ENCODE data around the gene STX16. TPM values are rescaled to one million over a fixed set of nuclear protein-coding genes. Genes with fewer than 3 reads are reported as not detected.

The STX16 gene
- total RNA-seq, 1 experiment from 2014 or later, result 97.0 TPM

- no peaks in the 10 kb centered on the region for H3K27me3 ChIP-seq (replicated peaks; ENCODE audit: control insufficient read depth, insufficient read depth, low read length)
- H3K4me3 ChIP-seq (ENCODE audit: low read depth, low read length), result no peak overlapping the region
- POLR2A ChIA-PET, result no interaction called here
- H3K9me3 ChIP-seq, result no peaks in the 10 kb centered on the region
- H3K27ac Mint-ChIP-seq (ENCODE audit: unreplicated experiment), result no peak overlapping the region
- CTCF ChIA-PET, result interaction anchor here (0.6 kb wide), 1 partner anchor 1354 kb away, joined by 3 read pairs; no protein-coding TSS in a partner anchor
- H3K4me1 ChIP-seq, result no peaks in the 10 kb centered on the region
- TF ChIP-seq, protein P1, sequence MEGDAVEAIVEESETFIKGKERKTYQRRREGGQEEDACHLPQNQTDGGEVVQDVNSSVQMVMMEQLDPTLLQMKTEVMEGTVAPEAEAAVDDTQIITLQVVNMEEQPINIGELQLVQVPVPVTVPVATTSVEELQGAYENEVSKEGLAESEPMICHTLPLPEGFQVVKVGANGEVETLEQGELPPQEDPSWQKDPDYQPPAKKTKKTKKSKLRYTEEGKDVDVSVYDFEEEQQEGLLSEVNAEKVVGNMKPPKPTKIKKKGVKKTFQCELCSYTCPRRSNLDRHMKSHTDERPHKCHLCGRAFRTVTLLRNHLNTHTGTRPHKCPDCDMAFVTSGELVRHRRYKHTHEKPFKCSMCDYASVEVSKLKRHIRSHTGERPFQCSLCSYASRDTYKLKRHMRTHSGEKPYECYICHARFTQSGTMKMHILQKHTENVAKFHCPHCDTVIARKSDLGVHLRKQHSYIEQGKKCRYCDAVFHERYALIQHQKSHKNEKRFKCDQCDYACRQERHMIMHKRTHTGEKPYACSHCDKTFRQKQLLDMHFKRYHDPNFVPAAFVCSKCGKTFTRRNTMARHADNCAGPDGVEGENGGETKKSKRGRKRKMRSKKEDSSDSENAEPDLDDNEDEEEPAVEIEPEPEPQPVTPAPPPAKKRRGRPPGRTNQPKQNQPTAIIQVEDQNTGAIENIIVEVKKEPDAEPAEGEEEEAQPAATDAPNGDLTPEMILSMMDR (IDR thresholded peaks at IDR 0.05; ENCODE audit: insufficient read depth in 1 of 2, low read depth in 1 of 2, low read length in 1 of 2, severe bottlenecking in 1 of 2, unreplicated experiment in 1 of 2), result no peak
- H3K27me3 Mint-ChIP-seq (ENCODE audit: insufficient read depth, unreplicated experiment), result no peaks in the 10 kb centered on the region
- intact Hi-C loops (cut with micrococcal nuclease; ENCODE audit: unreplicated experiment), result no loop called here
- peaks cover 5% of the 10 kb centered on the region for H3K36me3 Mint-ChIP-seq (ENCODE audit: insufficient read depth, unreplicated experiment)
- no peak for DNase-seq
- H3K9me3 Mint-ChIP-seq (ENCODE audit: unreplicated experiment), result no peaks in the 10 kb centered on the region
- H3K4me3 Mint-ChIP-seq (ENCODE audit: unreplicated experiment), result no peak overlapping the region
- no peaks in the 10 kb centered on the region for H3K4me1 Mint-ChIP-seq (ENCODE audit: low read depth, unreplicated experiment)
- no TSS peak for BruUV-seq (replicated peaks)
- peaks cover 1% of the 10 kb centered on the region; the same call in 1 of the 2 replicates for H3K36me3 ChIP-seq (ENCODE audit: control insufficient read depth, insufficient read depth, low read length)
Observed at GRCh38 chr20:58699623-58700107, 48.6 kb downstream of the STX16 start.

GRCh38 chr20:58700121-58700821 is 49.2 kb downstream of the STX16 start:
- DNase-seq, result no peak
- no peaks in the 10 kb centered on the region for H3K9me3 Mint-ChIP-seq (ENCODE audit: unreplicated experiment)
- Histone ChIP-seq H3K27me3 (replicated peaks; ENCODE audit: control insufficient read depth, insufficient read depth, low read length) (no peaks in the 10 kb centered on the region), H3K36me3 (ENCODE audit: control insufficient read depth, insufficient read depth, low read length) (peaks cover 1% of the 10 kb centered on the region; the same call in 1 of the 2 replicates), H3K4me1 (no peaks in the 10 kb centered on the region), H3K9me3 (no peaks in the 10 kb centered on the region), H3K4me3 (ENCODE audit: low read depth, low read length) (no peak overlapping the region)
- no peaks in the 10 kb centered on the region for H3K4me1 Mint-ChIP-seq (ENCODE audit: low read depth, unreplicated experiment)
- TF ChIP-seq, protein P1 (IDR thresholded peaks at IDR 0.05; ENCODE audit: insufficient read depth in 1 of 2, low read depth in 1 of 2, low read length in 1 of 2, severe bottlenecking in 1 of 2, unreplicated experiment in 1 of 2), result no peak
- peaks cover 5% of the 10 kb centered on the region for H3K36me3 Mint-ChIP-seq (ENCODE audit: insufficient read depth, unreplicated experiment)
- no peak overlapping the region for H3K27ac Mint-ChIP-seq (ENCODE audit: unreplicated experiment)
- no TSS peak for BruUV-seq (replicated peaks)
- no peaks in the 10 kb centered on the region for H3K27me3 Mint-ChIP-seq (ENCODE audit: insufficient read depth, unreplicated experiment)
- POLR2A ChIA-PET, result no interaction called here
- CTCF ChIA-PET, result interaction anchor here (0.6 kb wide), 1 partner anchor 1355 kb away, joined by 3 read pairs; no protein-coding TSS in a partner anchor
- no peak overlapping the region for H3K4me3 Mint-ChIP-seq (ENCODE audit: unreplicated experiment)
- intact Hi-C loops (cut with micrococcal nuclease; ENCODE audit: unreplicated experiment), result no loop called here

- peaks cover 5% of the 10 kb centered on the region for H3K36me3 Mint-ChIP-seq (ENCODE audit: insufficient read depth, unreplicated experiment)
- H3K4me1 ChIP-seq, result no peaks in the 10 kb centered on the region
Observed at GRCh38 chr20:58700823-58701222, 49.7 kb downstream of the STX16 start.

More at GRCh38 chr20:58700823-58701222, 49.7 kb downstream of the STX16 start:
- ChIA-PET POLR2A (no interaction called here), CTCF (no interaction called here)
- TF ChIP-seq, protein P1 (IDR thresholded peaks at IDR 0.05; ENCODE audit: insufficient read depth in 1 of 2, low read depth in 1 of 2, low read length in 1 of 2, severe bottlenecking in 1 of 2, unreplicated experiment in 1 of 2), result no peak
- no peak for DNase-seq
- Histone ChIP-seq H3K36me3 (ENCODE audit: control insufficient read depth, insufficient read depth, low read length) (0 out of 2 replicates have a peak, but pooled peaks cover 1% of the 10 kb centered on the region), H3K27me3 (replicated peaks; ENCODE audit: control insufficient read depth, insufficient read depth, low read length) (no peaks in the 10 kb centered on the region), H3K9me3 (no peaks in the 10 kb centered on the region), H3K4me3 (ENCODE audit: low read depth, low read length) (no peak overlapping the region)
- Mint-ChIP-seq H3K4me3 (ENCODE audit: unreplicated experiment) (no peak overlapping the region), H3K4me1 (ENCODE audit: low read depth, unreplicated experiment) (no peaks in the 10 kb centered on the region), H3K27ac (ENCODE audit: unreplicated experiment) (no peak overlapping the region), H3K27me3 (ENCODE audit: insufficient read depth, unreplicated experiment) (no peaks in the 10 kb centered on the region), H3K9me3 (ENCODE audit: unreplicated experiment) (no peaks in the 10 kb centered on the region)
- intact Hi-C loops (cut with micrococcal nuclease; ENCODE audit: unreplicated experiment), result no loop called here
- no TSS peak for BruUV-seq (replicated peaks)
